ACHN (cell line): ENCODE measurements around the gene ZFAND2A.
"Not testable (repeated sequence)": the region's sequence is repeated elsewhere in the genome, so short reads cannot be mapped to it uniquely, and the experiment has no call there.

Experiments
- DNase-seq: peaks from one replicate; pipeline ENCODE4 v3.0.0-alpha.2; 2015
- in situ Hi-C: cut with HindIII; loops from 2 replicates; pipeline ENCODE4 v1.10.0; 2017; ENCODE audit warnings: low sequenced_read_pairs, low pct_ligation_motif_present, low pct_unique_long_range_greater_than_20kb

The ZFAND2A gene

GRCh38 chr7:1156782-1157535, 3.0 kb downstream of the ZFAND2A start:
- in situ Hi-C loops, result no loop called here
- DNase-seq, result peak; percentile 86

- DNase-seq, in situ Hi-C loops: not testable (repeated sequence)
These were observed 3.9 kb downstream of the ZFAND2A start for GRCh38 chr7:1155818-1156781.

GRCh38 chr7:1154172-1154739, 5.7 kb downstream of the ZFAND2A start:
- DNase-seq, result no peak
- in situ Hi-C loops, result no loop called here

GRCh38 chr7:1152492-1152891, 7.5 kb downstream of the ZFAND2A start:
- in situ Hi-C loops, result no loop called here
- DNase-seq, result no peak

GRCh38 chr7:1151653-1152425, 8.2 kb downstream of the ZFAND2A start:
- in situ Hi-C loops, result no loop called here
- DNase-seq, result no peak

GRCh38 chr7:1151156-1151555, 8.8 kb downstream of the ZFAND2A start:
- no peak for DNase-seq
- in situ Hi-C loops, result no loop called here

GRCh38 chr7:1150400-1151002, 9.5 kb downstream of the ZFAND2A start:
- in situ Hi-C loops, result no loop called here
- no peak for DNase-seq

- DNase-seq, result no peak
- in situ Hi-C loops, result no loop called here
These were observed 10.6 kb downstream of the ZFAND2A start for GRCh38 chr7:1149351-1149794.

- DNase-seq, in situ Hi-C loops: not testable (repeated sequence)
These were observed 12.1 kb downstream of the ZFAND2A start for GRCh38 chr7:1147873-1148272.

- peak; percentile 60 for DNase-seq
- in situ Hi-C loops, result no loop called here
These were observed 15.7 kb downstream of the ZFAND2A start for GRCh38 chr7:1144269-1144771.

GRCh38 chr7:1143031-1143430, 17.0 kb downstream of the ZFAND2A start:
- DNase-seq, in situ Hi-C loops: not testable (repeated sequence)

- DNase-seq, result no peak
- in situ Hi-C loops, result no loop called here
These were observed 17.9 kb downstream of the ZFAND2A start for GRCh38 chr7:1142051-1142635.

GRCh38 chr7:1141651-1142050, 18.3 kb downstream of the ZFAND2A start:
- in situ Hi-C loops, result no loop called here
- no peak for DNase-seq

GRCh38 chr7:1140476-1141104, 19.4 kb downstream of the ZFAND2A start:
- in situ Hi-C loops, result no loop called here
- no peak for DNase-seq

- DNase-seq, result no peak
- in situ Hi-C loops, result no loop called here
These were observed 22.4 kb downstream of the ZFAND2A start for GRCh38 chr7:1137517-1138167.

GRCh38 chr7:1136841-1137516, 23.0 kb downstream of the ZFAND2A start:
- DNase-seq, result peak; percentile 20

More at GRCh38 chr7:1136841-1137516, 23.0 kb downstream of the ZFAND2A start:
- in situ Hi-C loops, result no loop called here
